DMS53 treated with DMSO at 0.1 percent for 48 hours (cell line): ENCODE measurements around the gene GFPT2.
"Not testable (repeated sequence)": the region's sequence is repeated elsewhere in the genome, so short reads cannot be mapped to it uniquely, and the experiment has no call there.

Experiments used
- DNase-seq: peaks from one replicate; lab custom pipeline; 2025; ENCODE audit not compliant: unreplicated experiment; lab: John Stamatoyannopoulos, UW

GFPT2 gene

GRCh38 chr5:180311216-180311615 is 41.9 kb downstream of the GFPT2 start:
- no peak for DNase-seq

DNA sequence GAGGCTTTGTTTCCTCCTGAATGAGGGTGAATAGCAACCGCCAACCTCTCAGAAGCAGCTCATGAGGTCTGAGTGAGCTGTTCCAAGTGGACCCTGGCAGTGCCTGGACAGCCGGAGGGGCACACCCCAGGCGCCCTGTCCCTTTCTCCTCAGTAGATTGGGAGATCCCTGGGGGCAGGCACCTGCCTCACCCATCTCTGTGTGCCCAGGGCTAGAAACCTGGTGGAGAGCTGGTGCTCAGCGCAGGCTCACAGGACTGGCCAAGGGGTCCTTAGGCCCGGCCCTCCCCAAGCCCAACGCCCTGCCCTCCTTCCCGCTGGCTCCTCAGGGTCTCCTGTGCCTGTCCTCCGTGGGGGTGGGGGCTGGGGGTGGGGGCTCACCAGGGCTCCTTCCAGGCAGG is 46.3 kb downstream of the GFPT2 start:
- DNase-seq = no peak

GRCh38 chr5:180305481-180305880 is 47.7 kb downstream of the GFPT2 start:
- no peak for DNase-seq

- DNase-seq = no peak
Measured at GRCh38 chr5:180304431-180305375, 48.4 kb downstream of the GFPT2 start.

DNA sequence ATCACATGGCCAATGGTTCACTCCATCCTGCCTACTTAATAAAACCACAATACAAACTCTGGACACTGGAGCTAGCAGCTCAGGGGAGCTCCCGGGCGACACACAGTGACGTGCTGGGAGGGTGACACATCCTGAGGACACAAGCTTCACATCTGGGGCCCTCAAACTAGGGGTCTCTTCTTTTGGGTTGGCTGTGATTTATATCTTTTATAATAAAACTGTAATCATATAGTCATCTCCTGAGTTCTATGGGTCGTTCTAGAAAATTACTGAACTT is 49.2 kb downstream of the GFPT2 start:
- no peak for DNase-seq

GRCh38 chr5:180303226-180304015 is 49.7 kb downstream of the GFPT2 start:
- DNase-seq = no peak

GRCh38 chr5:180302256-180302655 is 50.9 kb downstream of the GFPT2 start:
- DNase-seq = no peak

- no peak for DNase-seq
Measured at GRCh38 chr5:180301253-180301652, 51.9 kb downstream of the GFPT2 start.

GRCh38 chr5:180299526-180299925 is 53.6 kb downstream of the GFPT2 start:
- DNase-seq = no peak

- not testable (repeated sequence) for DNase-seq
Measured at GRCh38 chr5:180299014-180299413, 54.1 kb downstream of the GFPT2 start.

DNA sequence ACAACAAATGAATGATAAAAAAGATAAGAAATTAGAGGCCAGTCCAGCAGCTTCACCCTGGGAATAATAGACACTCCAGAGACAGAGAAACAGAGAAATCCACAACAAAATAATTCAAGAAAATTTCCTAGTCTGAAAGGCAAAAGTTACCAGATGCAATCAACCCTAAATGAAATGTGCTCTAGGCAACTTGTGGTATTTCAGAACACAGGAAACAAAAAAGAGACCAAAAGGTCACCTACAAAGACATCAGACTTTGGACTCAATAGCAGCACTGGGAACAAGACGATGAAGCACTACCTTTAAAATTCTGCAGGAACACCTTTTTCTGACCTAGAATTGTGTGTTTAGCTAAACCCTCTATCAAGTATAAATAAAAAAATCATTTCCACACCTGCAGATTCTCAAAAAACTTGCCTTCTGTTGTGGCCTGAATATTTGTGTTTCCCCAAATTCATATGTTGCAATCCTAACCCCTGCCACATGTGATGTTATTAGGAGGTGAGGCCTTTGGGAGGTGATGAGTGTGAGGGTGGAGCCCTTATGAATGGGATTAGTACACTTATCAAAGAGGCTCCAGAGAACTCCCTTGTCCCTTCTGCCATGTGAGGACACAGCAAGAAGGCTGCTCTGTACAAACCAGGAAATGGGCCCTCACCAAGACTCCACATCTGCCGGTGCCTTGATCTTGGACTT is 55.4 kb downstream of the GFPT2 start:
- no peak for DNase-seq

GRCh38 chr5:180296771-180297170 is 56.4 kb downstream of the GFPT2 start:
- no peak for DNase-seq

DNA sequence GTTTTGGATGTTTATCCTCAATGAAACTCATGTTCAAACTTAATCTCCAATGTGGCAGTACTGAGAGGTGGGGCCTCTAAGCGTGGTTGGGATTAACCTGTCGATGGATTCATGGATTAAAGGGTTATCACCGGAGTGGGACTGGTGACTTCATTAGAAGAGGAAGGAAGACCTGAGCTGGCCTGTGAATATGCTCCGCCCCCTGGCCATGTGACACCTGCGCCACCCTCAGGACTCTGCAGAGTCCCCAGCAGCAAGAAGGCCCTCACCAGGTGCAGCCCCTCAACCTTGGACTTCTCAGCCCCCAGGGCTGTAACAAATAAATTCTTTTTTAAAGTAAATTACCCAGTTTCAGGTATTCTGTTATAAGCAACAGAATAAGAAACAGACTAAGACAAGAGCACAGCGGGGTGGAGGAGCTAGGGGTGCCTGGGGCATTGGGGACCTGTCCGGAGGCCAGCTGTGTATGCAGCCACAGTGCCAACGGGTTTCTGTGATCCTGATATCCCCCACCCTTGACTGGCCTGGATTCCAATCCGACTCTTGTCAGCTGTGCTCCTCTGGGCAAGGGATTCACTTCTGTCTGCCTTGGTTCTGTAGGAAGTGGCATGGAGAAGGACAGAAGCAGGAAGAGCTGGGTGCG is 58.1 kb downstream of the GFPT2 start:
- DNase-seq = no peak

DNA sequence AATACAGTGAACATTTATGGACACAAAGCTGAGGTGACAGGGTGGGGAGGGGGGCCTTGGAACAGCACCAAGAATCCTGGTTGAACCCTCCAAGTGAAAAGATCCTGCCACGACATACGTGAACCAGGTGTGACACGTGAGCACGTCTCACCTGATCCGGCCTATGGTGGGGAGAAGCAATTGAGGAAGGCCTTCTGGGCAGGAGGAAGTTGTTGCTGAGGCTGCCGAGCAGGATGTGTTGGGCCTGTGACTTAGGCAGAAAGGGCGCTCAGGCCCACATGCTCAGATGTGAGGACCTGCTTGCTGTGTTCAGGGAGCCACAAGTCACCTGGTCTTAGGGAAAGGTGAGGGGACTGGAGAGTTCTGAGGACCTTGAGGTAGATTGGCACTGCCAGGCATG is 58.7 kb downstream of the GFPT2 start:
- no peak for DNase-seq

DNA sequence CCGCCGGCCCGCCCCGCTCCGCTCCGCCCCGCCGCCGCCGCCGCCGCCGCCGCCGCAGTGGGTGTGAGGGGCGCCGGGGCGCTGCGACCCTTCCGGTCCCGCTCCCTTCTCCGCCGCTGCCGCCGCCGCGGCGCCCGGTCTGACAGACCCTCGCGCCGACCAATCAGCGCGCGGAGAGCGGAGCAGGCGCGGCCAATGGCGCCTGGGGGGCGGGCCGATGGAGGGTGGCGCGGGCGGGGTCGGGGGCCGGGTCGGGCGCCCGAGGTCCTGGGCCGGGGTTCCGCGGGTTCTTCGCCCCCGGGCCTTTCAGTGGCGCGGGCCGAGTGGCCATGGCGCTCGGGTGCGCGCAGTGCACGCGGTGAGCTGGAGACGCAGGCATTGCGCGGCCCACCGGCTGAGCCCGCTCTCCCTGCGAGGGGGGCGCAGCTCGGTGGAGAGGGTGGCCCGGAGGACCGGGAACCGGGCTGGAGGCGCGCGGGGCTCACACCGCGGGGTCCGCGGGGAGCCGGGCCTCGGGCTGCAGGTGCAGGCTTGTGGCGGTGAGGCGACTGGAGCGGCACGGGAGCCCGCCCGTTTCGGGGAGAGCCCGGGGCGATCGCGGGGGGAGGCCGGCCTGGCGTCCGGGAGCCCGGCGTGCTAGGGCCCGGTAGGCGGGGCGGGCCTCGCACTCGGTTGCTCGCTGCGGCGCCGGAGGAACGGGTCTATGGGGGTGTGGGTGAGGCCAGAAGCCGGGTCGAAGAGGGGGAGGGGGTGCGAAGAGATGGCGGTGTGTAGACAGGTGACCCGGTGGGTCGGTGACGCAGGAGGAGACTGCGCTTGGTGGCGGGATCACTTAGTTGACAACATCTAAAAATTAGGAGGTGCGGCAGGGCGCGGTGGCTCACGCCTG is 60.9 kb downstream of the GFPT2 start, which contains the start of gene MAPK9:
MAPK9 (minus strand) TSS at position 141 of the 889 bp plus-strand sequence. CDS start 11,522 bp downstream, outside the sequence.
- DNase-seq = peak; percentile 51

DNA sequence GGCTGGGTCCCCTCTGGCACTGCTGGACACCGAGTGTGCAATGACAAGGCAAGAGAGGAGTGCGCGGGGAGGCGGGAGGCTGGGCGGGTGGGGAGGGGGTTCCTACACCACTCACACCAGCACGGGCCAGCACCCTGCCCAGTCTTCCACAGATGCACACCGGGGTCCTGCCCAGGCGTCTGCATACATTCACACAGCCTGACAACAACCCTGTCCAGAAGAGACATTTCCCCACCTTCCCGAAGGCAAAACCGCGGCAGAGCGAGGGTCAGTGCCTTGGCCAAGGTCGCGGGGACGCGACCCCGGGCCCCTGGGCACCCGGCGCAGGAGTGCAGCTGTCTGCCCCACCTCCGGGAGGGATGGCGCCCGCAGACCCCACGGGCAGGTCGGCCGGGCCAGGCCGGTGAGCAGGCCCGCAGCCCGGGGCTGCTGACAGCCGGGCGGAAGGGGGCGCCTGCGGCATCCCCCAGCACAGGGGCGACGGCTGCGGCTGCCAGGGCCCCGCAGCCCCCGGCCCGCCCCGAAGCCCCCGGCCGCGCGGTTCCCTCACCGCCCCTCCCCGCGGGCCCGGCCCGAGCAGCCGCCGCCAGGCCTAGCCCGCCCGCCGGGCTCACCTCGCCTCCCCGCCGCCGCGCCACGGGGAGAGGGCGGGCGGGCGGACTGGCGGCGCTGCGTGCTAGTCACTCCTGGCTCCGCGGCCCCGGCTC is 61.7 kb downstream of the GFPT2 start:
- no peak for DNase-seq

DNA sequence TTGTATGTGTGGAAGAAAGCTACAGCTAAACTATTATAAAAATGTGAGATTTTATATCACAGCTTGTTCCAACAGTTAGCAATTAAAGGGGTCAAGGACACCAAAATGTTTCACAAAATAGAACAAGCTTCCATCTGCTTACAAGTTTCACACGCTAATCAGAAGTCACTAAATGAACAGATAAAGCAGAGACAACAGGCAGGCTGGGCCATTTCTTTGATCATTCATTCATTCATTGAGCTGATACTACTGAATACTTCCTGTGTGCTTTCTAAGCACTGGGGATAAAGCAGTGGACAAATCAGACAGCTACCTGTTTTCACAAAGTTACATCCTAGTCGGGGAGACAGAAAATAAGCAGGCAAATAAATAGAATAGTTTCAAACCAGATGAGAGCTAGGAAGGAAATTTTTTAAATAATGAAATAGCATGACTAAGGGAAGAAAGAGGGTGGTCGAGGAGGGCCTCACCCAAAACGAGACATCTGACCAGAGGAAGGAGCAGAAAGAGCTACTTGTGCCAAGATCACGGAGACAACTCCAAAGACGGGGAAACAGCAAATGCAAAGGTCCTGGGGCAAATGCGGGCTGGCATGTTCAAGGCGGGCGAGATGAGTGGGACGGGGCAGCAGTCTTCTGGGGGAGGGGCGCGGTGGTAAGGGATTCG is 62.4 kb downstream of the GFPT2 start:
- no peak for DNase-seq

DNA sequence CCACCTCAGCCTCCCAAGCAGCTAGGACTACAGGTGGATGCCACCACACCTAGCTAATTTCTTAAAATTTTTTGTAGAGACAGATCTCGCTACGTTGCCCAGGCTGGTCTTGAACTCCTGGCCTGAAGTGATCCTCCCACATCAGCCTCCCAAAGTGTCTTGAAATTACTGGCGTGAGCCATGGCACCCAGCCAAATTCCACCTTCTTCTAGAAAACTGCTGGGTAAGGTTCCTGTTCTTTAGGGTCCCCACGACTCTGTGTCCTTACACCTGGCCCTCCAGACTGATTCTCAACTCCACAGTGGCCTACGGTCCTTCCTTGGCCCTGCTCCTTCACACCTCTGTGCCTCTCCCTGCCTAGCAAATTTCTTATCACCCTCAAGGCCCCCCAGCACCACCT is 63.2 kb downstream of the GFPT2 start:
- no peak for DNase-seq

DNA sequence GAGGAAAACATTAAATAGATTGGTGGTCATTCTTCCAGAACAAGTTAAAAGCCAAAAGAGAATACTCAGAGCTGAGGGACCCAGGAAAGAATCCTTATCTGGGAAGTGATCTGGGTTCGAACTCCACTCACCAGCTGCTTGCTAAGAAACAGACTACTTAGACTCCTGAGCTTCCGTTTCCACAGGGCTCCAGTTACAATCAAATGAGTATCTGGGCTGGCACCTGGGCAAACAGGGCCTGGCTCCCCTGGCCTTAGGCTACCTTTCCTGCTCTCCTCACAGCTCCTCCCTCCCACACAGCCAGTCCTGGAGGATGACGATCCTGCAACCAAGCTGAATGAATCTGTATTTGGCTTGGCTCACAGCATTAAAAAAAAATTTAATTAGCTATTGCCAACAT is 63.7 kb downstream of the GFPT2 start:
- DNase-seq = no peak
